SH-SY5Y (cell line): Measurements from ENCODE around the gene SRRM2.

Source experiments
- GATA2 ChIP-seq: IDR thresholded peaks from 2 replicates; pipeline ENCODE4 v1.6.1; 2011; ENCODE audit warnings: mild to moderate bottlenecking, low read depth, low read length
- GATA3 ChIP-seq: IDR thresholded peaks from 2 replicates; pipeline ENCODE4 v1.6.1; 2011; ENCODE audit warnings: low read depth, mild to moderate bottlenecking, low read length, moderate library complexity

GRCh38 chr16:2778630-2778958 lies 26.2 kb downstream of the SRRM2 start:
- TF ChIP-seq GATA2 = no peak
- TF ChIP-seq GATA3 = no peak
